Measurements from ENCODE around the gene SMIM1. TPM values are rescaled to one million over a fixed set of nuclear protein-coding genes. Genes with fewer than 3 reads are reported as not detected.
"Not testable (repeated sequence)": the region's sequence is repeated elsewhere in the genome, so short reads cannot be mapped to it uniquely, and the experiment has no call there.

SMIM1 gene, protein sequence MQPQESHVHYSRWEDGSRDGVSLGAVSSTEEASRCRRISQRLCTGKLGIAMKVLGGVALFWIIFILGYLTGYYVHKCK
- total RNA-seq = 1 to 10 TPM in 3 of 4 donors, not detected in 1; 2.6 to 8.4 (median 4.7) TPM

DNA sequence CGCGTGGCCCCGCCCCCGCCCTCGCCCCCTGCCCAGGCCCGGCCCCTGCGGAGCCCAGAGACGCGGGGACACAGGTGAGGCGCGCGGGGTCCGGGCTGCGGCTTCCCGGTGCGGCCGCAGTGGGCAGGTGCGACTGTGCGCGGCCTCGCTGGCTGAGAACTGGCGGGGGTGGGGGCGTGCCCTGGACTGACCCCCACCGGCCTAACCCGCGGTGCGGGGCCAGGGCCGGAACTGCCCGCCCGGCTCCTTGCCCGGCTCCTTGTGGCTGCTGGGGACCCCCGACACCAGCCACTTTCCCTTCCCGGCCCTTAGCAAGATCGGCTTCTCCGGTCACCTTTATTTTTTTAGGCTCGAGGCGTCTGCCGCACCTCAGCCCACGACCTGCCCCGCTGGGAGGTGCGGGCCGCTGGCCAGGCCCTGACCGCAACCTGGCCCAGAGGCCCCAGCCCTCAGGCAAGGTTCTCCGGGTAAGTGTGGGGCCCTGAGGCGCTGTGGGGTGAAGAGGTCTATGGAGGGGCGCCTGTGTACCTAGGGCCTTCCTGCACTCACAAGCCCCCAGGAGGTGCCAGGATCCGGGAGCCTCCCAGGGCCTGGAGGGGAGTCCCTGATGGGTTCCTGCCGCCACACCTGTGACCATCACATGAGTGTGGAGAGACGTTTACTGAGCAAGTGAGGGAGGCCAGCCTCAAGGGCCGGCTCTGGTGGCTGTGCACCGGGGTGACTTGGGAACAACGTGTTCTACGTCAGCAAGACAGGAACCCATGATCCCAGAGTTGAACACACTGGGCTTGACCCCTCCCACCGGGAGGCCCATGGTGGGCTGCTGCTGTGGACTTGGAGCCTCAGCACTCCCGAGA, at the start of gene SMIM1:
SMIM1 (plus strand) TSS at position 35 of the 857 bp plus-strand sequence. CDS start 2,625 bp downstream, outside the sequence.
- peak within 1 kb of the TSS; percentile 16 to 90 (median 86) for H3K27ac ChIP-seq
- peak; percentile 9 for ATAC-seq
- peaks cover 0 to 57% (median 11%) of the 10 kb centered on the region in 3 donors for H3K4me1 ChIP-seq
- peak within 1 kb of the TSS; percentile 39 to 78 for H3K4me3 ChIP-seq
- no peaks in the 10 kb centered on the region for H3K9me3 ChIP-seq
- H3K27me3 ChIP-seq = no peaks in the 10 kb centered on the region
- WGBS, 2 donors (ENCODE audit: low coverage in 1 of 2) = 39% methylated on average over 4 of the region's 55 CpGs; no CpG with 5 or more reads in 1 of the 2 donors
- no peak for TF ChIP-seq POLR2AphosphoS5 (IDR thresholded peaks at IDR 0.05)
- no peak for TF ChIP-seq EP300 (IDR thresholded peaks at IDR 0.05)
- no peak for TF ChIP-seq POLR2A (IDR thresholded peaks at IDR 0.05)
- TF ChIP-seq, protein P1, sequence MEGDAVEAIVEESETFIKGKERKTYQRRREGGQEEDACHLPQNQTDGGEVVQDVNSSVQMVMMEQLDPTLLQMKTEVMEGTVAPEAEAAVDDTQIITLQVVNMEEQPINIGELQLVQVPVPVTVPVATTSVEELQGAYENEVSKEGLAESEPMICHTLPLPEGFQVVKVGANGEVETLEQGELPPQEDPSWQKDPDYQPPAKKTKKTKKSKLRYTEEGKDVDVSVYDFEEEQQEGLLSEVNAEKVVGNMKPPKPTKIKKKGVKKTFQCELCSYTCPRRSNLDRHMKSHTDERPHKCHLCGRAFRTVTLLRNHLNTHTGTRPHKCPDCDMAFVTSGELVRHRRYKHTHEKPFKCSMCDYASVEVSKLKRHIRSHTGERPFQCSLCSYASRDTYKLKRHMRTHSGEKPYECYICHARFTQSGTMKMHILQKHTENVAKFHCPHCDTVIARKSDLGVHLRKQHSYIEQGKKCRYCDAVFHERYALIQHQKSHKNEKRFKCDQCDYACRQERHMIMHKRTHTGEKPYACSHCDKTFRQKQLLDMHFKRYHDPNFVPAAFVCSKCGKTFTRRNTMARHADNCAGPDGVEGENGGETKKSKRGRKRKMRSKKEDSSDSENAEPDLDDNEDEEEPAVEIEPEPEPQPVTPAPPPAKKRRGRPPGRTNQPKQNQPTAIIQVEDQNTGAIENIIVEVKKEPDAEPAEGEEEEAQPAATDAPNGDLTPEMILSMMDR (IDR thresholded peaks at IDR 0.05) = no peak
- peaks cover 0 to 2% of the 10 kb centered on the region in 2 donors for H3K36me3 ChIP-seq

DNA sequence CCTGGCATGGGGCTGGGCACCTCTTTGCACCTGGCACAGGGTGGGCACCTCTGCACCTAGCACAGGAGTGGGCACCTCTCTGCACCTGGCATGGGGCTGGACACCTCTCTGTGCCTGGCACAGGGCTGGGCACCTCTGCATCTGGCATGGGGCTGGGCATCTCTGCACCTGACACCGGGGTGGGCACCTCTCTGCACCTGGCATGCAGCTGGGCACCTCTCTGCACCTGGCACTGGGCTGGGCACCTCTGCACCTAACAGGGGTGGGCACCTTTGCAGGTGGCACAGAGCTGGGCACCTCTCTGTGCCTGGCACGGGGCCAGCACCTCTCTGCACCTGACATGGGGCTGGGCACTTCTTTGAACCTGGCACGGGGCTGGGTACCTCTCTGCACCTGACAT, 49.7 kb upstream of the SMIM1 start:
- peaks cover 0 to 4% (median 0%) of the 10 kb centered on the region in 3 donors for H3K4me1 ChIP-seq
- no peak for ATAC-seq
- no peaks in the 10 kb centered on the region for H3K36me3 ChIP-seq
- no peak overlapping the region for H3K4me3 ChIP-seq
- no CpG with 5 or more reads among the region's 3 CpGs for WGBS, 2 donors (ENCODE audit: low coverage in 1 of 2)
- H3K27ac ChIP-seq = no peak overlapping the region
- H3K27me3 ChIP-seq = peaks cover 63% of the 10 kb centered on the region
- H3K9me3 ChIP-seq = no peaks in the 10 kb centered on the region
- TF ChIP-seq, protein P1 (IDR thresholded peaks at IDR 0.05) = no peak
- TF ChIP-seq POLR2A (IDR thresholded peaks at IDR 0.05) = no peak
- no peak for TF ChIP-seq POLR2AphosphoS5 (IDR thresholded peaks at IDR 0.05)
- TF ChIP-seq EP300 (IDR thresholded peaks at IDR 0.05) = no peak

DNA sequence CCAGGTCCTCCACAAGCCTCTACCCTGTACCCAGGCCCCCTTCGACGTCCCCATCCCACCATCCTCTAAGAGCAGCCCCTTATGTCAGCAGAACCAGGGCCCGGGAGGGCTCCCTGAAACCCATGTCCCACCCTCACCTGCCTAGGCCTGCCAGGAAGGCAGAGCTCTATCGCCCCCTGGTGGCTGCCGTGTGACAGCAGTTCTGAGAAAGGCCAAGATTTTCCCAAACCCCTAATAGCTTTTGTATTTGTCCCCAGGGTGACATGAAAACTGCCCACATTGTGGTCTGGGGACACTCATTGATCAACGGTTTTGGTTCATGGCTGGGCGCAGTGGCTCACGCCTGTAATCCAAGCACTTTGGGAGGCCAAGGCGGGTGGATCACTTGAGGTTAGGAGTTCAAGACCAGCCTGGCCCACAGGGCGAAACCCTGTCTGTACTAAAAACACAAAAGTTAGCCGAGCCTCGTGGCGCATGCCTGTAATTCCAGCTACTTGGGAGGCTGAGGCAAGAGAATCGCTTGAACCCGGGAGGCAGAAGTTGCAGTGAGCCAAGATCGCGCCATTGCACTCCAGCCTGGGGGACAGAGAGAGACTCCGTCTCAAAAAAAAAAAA, 48.0 kb upstream of the SMIM1 start:
- not testable (repeated sequence) for H3K4me1 ChIP-seq, H3K36me3 ChIP-seq, H3K9me3 ChIP-seq, H3K27ac ChIP-seq, ATAC-seq, H3K4me3 ChIP-seq
- TF ChIP-seq, protein P1 (IDR thresholded peaks at IDR 0.05) = peak in 3 of 4 experiments; percentile 67 to 91 (median 88)
- H3K27me3 ChIP-seq = peaks cover 64% of the 10 kb centered on the region
- WGBS, 2 donors (ENCODE audit: low coverage in 1 of 2) = 39 to 60% methylated on average over 4 to 12 of the region's 18 CpGs

DNA sequence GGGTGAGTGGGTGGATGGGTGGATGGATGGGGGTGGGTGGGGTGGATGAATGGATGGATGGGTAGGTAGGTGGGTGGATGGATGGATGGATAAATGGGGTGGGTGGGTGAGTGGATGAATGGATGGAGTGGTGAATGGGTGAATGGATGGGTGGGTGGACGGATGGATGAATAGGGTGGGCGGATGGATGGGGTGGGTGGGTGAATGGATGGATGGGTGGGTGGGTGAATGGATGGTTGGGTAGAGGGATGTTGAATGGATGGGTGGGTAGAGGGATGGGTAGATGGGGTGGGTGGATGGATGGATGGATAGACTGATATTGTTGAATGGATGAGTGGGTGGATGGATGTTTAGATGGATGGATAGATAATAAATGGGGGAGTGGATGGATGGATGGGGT, 47.2 kb upstream of the SMIM1 start:
- Histone ChIP-seq H3K36me3 (no peaks in the 10 kb centered on the region), H3K9me3 (no peaks in the 10 kb centered on the region), H3K27ac (no peak overlapping the region), H3K4me3 (no peak overlapping the region), H3K27me3 (peaks cover 72% of the 10 kb centered on the region), H3K4me1 (no peaks in the 10 kb centered on the region)
- no peak for ATAC-seq
- WGBS, 2 donors (ENCODE audit: low coverage in 1 of 2) = 91% methylated on average over 2 of the region's 2 CpGs; no CpG with 5 or more reads in 1 of the 2 donors
- TF ChIP-seq POLR2AphosphoS5 (IDR thresholded peaks at IDR 0.05) (no peak), EP300 (IDR thresholded peaks at IDR 0.05) (no peak), POLR2A (IDR thresholded peaks at IDR 0.05) (no peak)
- TF ChIP-seq, protein P1 (IDR thresholded peaks at IDR 0.05) = no peak

All from gastroesophageal sphincter (tissue), 4 donors.